ENCODE data around the gene MEIS3.

The MEIS3 gene

GRCh38 chr19:47435196-47435595 is 15.9 kb upstream of the MEIS3 start:
- DNase-seq: no peak

GRCh38 chr19:47434088-47434487 is 14.8 kb upstream of the MEIS3 start:
- DNase-seq: no peak

- DNase-seq: no peak
Observed at GRCh38 chr19:47433121-47433520, 13.8 kb upstream of the MEIS3 start.

GRCh38 chr19:47432499-47432898 is 13.2 kb upstream of the MEIS3 start:
- DNase-seq: no peak

GRCh38 chr19:47432091-47432490 is 12.8 kb upstream of the MEIS3 start:
- DNase-seq: no peak

- DNase-seq: no peak
Observed at GRCh38 chr19:47430041-47430802, 10.9 kb upstream of the MEIS3 start.

GRCh38 chr19:47429140-47429793 is 9.9 kb upstream of the MEIS3 start:
- no peak for DNase-seq

GRCh38 chr19:47428177-47428894 is 9.0 kb upstream of the MEIS3 start:
- DNase-seq: peak; percentile 95

GRCh38 chr19:47427241-47428176 is 8.2 kb upstream of the MEIS3 start:
- DNase-seq: peak; percentile 13

GRCh38 chr19:47423203-47423882 is 4.0 kb upstream of the MEIS3 start:
- DNase-seq: no peak

- DNase-seq: no peak
Observed at GRCh38 chr19:47422417-47423163, 3.3 kb upstream of the MEIS3 start.

- no peak for DNase-seq
Observed at GRCh38 chr19:47421844-47422395, 2.6 kb upstream of the MEIS3 start.

GRCh38 chr19:47421244-47421786 is 2.0 kb upstream of the MEIS3 start:
- no peak for DNase-seq

GRCh38 chr19:47419789-47420188 is 462 bp upstream of the MEIS3 start:
- no peak for DNase-seq

GRCh38 chr19:47418692-47419029 is 666 bp downstream of the MEIS3 start:
- no peak for DNase-seq

GRCh38 chr19:47417746-47418691 is 1.3 kb downstream of the MEIS3 start:
- no peak for DNase-seq

GRCh38 chr19:47417107-47417745 is 2.1 kb downstream of the MEIS3 start:
- DNase-seq: no peak

- DNase-seq: no peak
Observed at GRCh38 chr19:47416643-47416985, 2.7 kb downstream of the MEIS3 start.

GRCh38 chr19:47415953-47416642 is 3.2 kb downstream of the MEIS3 start:
- DNase-seq: no peak
